ENCODE results near the gene ACSM2A.
"Not testable (repeated sequence)": the region's sequence is repeated elsewhere in the genome, so short reads cannot be mapped to it uniquely, and the experiment has no call there.

ACSM2A gene

DNA sequence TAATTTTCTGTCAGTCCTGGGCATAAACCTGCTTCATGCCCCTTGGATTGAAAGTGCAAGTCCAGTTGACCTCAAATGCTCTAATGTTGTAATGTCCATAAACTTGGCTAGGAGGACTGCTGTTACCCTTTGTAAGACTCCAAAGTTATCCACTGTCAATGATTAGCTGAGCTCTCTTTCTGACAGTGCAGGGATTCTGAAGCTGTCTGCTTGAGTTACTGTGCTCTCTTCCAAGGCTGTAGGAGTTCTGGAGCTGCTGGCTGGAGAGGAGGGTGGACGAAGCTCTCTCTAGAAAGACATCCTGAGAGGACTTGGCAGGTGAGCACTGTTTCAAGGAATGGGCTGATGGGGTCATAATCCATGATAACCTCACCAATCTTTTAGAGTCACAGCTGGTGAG, at the start of gene ACSM2A:
Gene ACSM2A, plus strand, starts transcription at position 158 of the 400 bp plus-strand sequence. CDS start 8,594 bp downstream, outside the sequence.
- not testable (repeated sequence) for DNase-seq

- DNase-seq: no peak
Measured at GRCh38 chr16:20402651-20403050, 48.7 kb upstream of the ACSM2A start.

DNA sequence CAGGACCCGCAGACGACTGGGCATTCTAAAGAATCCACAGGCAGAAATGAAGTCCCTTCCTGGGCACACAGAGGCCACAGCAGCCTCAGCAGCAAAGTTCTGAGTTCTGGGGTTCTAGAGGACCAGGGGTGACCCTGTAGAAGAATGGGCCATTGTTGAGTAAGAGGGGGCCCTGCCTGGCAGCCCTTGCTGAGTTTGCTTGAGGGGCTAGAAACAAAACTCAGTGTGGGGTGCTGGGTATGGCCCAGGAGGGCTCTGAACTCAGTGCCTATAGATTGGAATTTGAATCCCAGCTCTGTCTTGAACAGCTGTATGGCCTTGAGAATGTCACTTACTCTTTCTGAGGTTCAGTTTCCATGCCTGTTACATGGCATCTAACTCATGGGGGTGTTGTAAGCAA, 46.7 kb upstream of the ACSM2A start, which contains the start of gene PDILT:
Gene PDILT, minus strand, starts transcription at position 101 of the 400 bp plus-strand sequence. CDS start 5,437 bp downstream, outside the sequence.
- DNase-seq: no peak

DNA sequence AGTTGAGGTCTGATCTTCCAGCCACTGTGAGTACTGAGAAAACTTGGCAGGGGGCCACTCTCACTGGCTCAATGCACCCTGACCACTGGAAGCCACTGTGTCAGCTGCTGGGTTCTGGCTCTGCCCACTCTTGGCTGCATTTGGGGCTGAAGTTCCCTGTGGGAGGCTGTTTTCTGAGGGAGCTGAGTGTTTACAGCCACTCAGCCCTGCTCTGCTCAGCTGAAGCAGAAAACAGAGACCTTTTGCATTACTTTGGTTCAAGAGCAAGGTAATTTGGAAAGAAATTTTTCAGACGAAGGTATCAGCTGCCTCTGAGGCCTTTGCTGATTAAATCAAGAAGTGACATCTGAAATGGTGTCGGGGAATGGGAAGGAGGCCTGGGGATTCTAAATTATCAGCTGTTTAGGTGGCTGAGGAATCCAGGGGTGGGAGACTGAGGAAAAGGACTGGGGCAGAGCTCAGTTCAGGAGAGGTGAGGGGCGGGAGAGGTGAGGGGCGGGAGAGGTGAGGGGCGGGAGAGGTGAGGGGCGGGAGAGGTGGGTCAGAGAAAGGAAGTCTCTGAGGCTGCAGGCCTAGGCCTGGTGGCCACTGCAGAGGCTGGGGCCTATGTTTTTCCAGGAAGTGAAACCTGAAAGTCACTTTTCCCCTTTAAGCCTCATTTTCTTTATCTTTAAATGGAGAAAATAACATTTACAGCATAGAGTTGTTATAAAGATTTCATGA, 41.8 kb upstream of the ACSM2A start, which contains the start of gene ACSM5:
Gene ACSM5, plus strand, starts transcription at position 137 of the 723 bp plus-strand sequence. CDS start 1,951 bp downstream, outside the sequence.
- no peak for DNase-seq

GRCh38 chr16:20410121-20410723, 41.1 kb upstream of the ACSM2A start:
- DNase-seq: peak; percentile 16

- no peak for DNase-seq
Measured at GRCh38 chr16:20411055-20411454, 40.3 kb upstream of the ACSM2A start.

DNA sequence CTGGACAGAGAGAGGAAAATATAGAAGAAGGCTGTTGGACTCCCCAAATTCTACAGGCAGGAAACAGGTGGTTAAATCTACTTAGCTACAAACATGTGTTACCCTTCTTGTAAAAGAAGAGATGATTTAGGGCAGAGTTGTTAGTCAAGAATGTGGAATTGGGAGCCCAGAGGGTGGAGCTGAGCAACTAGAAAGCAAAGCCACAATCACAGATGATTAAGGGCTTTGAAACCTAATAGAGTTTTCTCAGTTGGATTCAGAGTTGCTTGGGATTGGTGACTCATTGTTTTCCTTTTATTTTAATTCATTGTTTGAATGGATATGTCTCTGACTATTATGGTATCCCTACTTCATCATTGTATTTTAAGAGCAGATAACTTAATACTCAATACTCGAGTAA, 35.8 kb upstream of the ACSM2A start:
- DNase-seq: no peak

DNA sequence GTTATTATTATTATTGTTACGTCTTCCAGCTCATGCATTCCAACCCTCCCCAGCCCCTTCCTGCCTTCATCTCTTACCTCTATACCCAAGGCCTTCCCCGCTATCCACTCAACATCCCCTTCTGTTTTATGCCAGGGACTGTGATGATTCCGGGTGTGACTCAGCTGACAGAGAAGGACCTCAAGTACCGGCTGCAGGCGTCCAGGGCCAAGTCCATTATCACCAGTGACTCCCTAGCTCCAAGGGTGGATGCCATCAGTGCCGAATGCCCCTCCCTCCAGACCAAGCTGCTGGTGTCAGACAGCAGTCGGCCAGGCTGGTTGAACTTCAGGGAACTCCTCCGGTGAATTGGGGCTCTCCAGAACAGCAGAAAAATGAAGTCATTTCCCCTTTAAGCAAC, 32.2 kb upstream of the ACSM2A start:
- not testable (repeated sequence) for DNase-seq

DNA sequence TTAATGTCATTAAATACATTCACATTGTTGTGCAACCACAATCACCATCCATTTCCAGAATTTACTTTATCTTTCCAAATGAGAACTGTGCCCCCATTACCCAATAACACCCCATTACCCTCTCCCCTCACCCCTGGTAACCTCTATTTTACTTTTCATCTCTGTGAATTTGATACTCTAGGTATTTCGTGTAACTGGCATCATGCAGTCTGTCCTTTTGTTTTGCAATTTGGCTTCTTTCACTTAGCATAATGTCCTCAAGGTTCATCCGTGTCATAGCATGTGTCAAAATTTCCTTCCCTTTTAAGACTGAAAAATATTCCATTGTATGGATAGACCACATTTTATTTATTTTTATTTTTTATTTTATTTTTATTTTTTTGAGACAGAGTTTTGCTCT, 29.6 kb upstream of the ACSM2A start:
- DNase-seq: not testable (repeated sequence)

- not testable (repeated sequence) for DNase-seq
Measured at GRCh38 chr16:20423772-20424128, 27.6 kb upstream of the ACSM2A start.

DNA sequence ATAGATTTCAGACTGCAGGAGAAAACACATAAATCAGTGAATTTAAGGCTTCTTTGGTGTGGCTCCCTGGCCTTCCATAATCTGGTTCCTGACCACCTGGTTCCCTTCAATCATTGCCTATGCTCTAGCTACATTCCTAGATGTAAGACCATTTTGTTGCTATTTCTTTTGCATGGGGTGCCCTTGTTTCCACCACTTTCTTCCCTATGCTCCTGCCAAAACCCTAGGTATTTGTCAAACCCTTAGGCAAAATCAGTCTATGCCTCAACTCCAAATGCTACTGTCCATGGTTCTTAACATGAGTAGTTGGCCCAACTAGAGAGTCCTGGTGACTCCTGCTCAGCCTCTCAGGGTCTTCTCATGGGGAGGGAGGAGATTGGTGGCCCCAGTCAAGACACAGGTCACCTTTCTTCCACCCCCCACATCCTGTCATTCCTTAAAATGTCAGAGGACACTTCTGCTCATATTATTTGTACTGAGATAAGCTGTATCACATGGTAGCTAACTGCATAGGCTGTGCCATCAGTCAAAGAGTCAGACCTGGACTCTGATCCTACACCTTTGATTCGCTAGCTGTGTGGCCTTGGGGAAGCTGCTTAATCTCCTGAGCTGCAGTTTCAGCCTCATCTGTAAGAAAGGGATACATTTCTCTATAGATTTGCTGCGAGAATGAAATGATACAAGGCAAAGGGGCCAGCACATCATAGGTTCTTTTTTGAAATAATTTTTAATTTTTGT, 27.0 kb upstream of the ACSM2A start:
- no peak for DNase-seq

DNA sequence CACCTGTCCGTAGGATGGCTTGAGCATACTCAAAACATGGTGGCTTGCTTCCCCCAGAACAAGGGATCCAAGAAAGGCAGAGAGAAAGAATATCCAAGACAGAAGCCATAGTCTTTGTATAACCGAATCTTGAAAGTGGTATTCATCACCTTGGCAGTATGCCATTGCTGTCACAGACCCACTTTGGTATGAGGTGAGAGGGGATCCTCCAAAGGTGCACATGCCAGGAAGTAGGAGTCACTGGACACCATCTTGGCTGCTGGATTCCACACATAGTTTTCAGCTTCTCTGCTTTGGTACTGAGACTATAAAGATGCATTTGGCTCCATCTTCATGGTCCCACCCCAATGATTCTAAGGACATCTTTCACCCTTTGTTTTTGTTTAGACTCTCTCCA, 23.9 kb upstream of the ACSM2A start:
- not testable (repeated sequence) for DNase-seq

DNA sequence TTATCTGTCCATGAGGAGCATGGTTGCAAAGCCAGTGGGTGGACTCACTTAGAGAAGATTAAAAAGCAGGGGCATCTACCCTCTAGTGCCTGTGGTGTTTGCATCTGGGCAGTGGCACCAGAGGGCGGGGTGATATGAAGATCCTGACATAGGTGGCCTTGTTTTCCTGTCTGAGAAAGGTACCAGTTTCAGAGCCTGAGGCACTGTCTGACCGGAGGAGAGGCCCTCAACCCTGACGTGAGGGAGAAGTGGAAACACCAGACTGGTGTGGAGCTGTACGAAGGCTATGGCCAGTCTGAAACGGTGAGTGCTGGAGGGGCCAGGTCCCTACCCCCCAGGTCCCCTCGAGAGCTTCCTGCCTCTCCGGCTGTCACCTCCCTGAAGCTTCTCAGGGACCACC, 21.8 kb upstream of the ACSM2A start:
- DNase-seq: not testable (repeated sequence)

GRCh38 chr16:20430480-20430879, 20.8 kb upstream of the ACSM2A start:
- not testable (repeated sequence) for DNase-seq

DNA sequence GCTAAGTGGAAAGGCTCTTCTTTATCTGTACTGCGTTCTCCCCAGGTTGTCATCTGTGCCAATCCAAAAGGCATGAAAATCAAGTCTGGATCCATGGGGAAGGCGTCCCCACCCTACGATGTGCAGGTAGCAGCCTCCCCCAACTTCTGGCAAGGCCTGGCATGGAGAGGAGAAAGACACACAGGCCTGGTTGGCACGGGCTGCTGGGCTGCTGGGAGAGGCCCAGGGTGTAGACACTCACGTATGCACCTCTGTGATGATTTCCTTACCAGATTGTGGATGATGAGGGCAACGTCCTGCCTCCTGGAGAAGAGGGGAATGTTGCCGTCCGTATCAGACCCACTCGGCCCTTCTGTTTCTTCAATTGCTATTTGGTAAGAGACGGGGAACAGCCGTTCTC, 20.4 kb upstream of the ACSM2A start:
- no peak for DNase-seq

DNA sequence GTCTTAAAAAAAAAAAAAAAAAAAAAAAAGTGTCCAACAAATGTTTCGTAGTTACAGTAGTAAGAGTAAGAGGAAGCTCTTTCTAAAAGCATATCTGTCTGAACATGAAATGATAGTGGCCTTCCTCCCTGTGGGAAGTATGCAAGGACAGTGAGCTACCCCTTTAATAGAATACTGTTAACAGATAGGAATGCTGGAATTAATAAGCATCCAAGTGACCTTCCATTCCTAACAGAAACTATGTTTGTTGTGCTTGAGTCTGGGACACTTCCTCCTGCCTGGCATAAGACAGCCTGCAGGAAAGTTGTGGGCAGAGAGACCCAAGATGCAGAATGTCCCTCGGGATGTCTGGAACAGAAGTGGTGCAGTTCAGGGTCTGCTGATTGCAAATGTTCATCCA, 12.4 kb upstream of the ACSM2A start:
- not testable (repeated sequence) for DNase-seq

DNA sequence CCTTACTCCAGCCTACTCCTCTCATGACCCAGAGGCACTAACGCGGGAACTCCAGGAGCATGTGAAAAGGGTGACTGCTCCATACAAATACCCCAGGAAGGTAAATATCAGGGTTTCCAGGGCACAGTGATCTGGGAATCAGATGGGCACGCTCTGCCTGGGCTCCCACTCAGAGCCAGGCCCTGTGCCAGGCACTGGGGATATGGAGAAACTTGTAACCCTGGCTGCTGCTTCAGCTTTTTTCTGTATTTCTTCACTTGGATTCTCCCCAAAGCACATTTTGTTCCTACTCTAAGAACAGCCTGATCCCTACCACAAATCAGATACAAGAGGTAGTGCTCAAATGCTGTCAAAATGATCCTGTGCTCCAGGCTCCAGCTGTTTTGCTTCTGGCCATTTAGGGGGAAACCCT, 11.5 kb upstream of the ACSM2A start:
- DNase-seq: not testable (repeated sequence)

DNA sequence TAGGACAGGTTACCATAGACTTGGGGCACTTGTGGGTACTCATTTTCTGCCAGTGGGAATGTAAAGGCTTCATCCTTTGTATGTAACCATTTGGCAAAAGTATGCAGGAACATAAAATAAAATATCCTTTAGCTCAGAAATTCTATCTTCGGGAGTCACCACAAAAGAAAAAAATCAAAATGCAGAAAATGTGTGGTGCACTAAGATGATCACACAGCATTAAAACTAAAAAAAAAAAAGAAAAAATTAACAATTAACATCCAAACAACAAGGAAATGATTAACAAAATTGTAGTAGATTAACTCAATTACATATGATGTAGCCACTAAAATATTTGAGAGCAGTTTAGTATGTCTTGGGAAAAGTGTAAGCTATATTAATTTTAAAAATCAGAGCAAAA, 10.6 kb upstream of the ACSM2A start:
- not testable (repeated sequence) for DNase-seq

- DNase-seq: no peak
Measured at GRCh38 chr16:20441191-20441590, 10.1 kb upstream of the ACSM2A start.

DNA sequence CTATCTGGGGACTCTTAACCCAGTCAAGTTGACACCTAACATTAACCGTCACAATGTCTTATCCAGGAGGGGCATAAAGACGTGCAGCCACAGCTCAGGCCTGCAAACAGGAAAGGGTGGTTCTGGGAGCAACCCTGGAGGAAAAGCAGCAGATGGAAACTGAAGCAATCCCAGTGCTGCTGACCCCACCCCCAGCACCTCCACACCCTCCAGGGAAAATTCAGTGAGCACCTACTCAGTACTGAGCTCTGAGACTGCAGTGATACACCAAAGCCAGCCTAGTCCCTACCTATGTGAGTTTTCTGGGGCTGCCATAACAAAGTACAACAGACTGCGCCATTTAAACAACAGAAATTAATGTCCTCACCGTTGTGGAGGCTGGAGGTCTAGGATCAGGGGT, 9.5 kb upstream of the ACSM2A start:
- DNase-seq: not testable (repeated sequence)

DNA sequence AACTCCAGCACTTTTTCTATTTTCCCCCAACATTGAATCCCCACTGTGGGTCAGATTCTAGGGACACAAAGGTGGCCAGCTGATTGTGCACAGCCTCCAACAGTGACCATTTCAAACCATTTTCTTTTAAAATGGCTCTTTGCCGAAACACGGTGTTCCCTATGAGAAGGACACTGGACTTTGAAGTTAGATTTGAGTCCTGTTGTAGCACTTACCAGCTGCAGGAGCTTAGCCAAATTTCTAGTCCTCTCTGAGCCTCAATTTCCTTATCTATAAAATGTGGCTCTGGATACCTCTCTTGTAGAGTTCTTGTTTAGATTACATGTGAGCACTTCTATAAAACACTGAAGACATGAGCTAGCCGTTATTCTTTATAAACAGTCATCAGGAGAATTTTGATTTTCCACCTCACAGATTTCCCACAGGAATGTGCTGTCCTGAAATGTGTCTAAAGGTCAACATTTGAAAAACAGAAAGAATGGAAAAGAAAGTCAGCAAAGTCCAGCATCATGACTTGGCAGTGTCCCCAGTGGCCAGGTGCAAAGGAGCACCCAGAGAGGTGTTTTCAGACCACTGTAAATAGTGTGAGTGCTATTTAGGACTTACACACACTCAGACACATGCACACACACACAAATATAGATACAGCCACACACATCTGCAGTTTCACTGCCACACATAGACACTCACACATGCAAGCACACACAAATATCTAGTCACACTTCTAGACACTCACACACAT, 4.5 kb upstream of the ACSM2A start:
- DNase-seq: not testable (repeated sequence)

DNA sequence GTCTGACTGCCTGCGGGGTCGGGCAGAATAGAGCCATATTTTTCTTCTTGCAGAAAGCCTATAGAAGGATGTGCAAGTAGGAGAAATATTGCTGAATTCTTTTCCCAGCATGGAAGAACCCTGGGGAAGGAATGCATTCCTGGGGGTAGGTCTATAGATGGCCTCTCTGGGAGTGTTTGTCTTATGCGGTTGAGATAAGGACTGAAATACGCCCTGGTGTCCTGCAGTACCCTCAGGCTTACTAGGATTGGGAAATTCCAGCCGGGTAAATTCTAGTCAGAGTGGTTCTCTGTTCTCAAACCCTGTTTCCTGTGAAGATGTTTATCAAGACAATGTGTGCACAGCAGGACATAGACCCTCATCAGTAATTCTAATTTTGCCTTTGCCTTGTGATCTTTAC, 2.3 kb downstream of the ACSM2A start:
- DNase-seq: not testable (repeated sequence)

DNA sequence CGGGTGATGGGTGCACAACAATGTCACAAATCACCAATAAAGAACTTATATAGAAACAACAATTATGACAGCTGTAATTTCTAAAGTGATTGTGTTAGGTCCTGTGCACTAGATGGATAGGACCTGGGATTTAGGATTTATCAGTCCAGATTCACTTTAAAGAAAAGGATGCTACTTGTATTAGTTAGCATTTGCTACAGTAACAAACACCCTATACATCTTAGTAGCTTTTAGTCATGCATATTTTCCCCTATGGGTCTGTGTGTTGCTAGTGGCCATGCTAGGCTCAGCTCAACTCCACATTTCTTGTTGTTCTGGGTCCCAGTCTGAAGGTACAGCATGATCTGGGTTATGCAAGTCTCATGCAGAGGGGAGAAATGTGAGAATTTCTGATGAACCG, 7.9 kb downstream of the ACSM2A start:
- not testable (repeated sequence) for DNase-seq
